K562 (cell line): Measurements from ENCODE around the gene IPCEF1. TPM values are rescaled to one million over a fixed set of nuclear protein-coding genes. Genes with fewer than 3 reads are reported as not detected.

ENCODE experiments used
- ATAC-seq: fragments of 200-7000 bp; cut with Tn5 transposase; 3 replicates; pipeline ENCODE4 v1.9.1; 2020; ENCODE audit warnings: moderate library complexity
- BruUV-seq: library from RNA; stranded (reverse); fragments of 400-500 nt; replicated peaks from 2 replicates; lab custom pipeline; 2021; lab: Mats Ljungman, UMichigan
- CTCF ChIA-PET: fragments of 300-600 bp; formaldehyde crosslinking; extraction: SDS; loops from one replicate; lab custom pipeline; 2021; ENCODE audit warnings: low intra/inter-chr PET ratio; lab: Yijun Ruan, JAX
- POLR2A ChIA-PET: fragments of 300-600, 350-650 bp; sonication (Branson Sonifier 250); formaldehyde crosslinking; extraction: SDS; loops from one replicate; lab custom pipeline; 2021; ENCODE audit warnings: antibody characterized with exemption, inconsistent platforms; lab: Yijun Ruan, JAX
- DNase-seq, 4 experiments: peaks; one replicate each; pipeline versions ENCODE4 v3.0.0 to v3.0.0-alpha.2; 2011 to 2018; ENCODE audit warnings: low spot score in 3 of 4, mixed read lengths in 3 of 4; ENCODE audit errors: extremely low read depth in 1 of 4
- FAIRE-seq: peaks from 2 replicates; lab custom pipeline; 2011; peaks lifted over from hg19 to GRCh38; lab: Jason Lieb, UNC
- H2AFZ ChIP-seq: 2 replicates; pipeline ENCODE4 v1.6.0; 2011; ENCODE audit warnings: low read depth, low read length, control low read depth, inconsistent platforms
- H3K27ac ChIP-seq: fragments of 200-600 bp; 3 replicates; pipeline ENCODE4 v1.8.0; 2011; ENCODE audit warnings: low read depth, mild to moderate bottlenecking, control low read depth, inconsistent platforms, low read length, moderate library complexity, mixed read lengths; ENCODE audit errors: extremely low read depth
- H3K27me3 ChIP-seq, 2 experiments: fragments of 300-600 bp in 1 of 2; 2 replicates in 1 of 2; 3 replicates in 1 of 2; pipeline versions ENCODE4 v1.6.0 to v1.8.0; 2011; ENCODE audit warnings: inconsistent platforms in 2 of 2, low read length in 2 of 2, mild to moderate bottlenecking in 1 of 2, mixed read lengths in 1 of 2, moderate library complexity in 1 of 2; ENCODE audit not compliant: control insufficient read depth in 2 of 2, insufficient read depth in 2 of 2
- H3K36me3 ChIP-seq: fragments of 300-600 bp; 3 replicates; pipeline ENCODE4 v1.8.0; 2011; ENCODE audit warnings: mild to moderate bottlenecking, low read length, inconsistent platforms; ENCODE audit not compliant: control insufficient read depth, insufficient read depth
- H3K4me1 ChIP-seq, 2 experiments: fragments of 200-600 bp in 1 of 2; replicated peaks in 1 of 2; 2 replicates in 1 of 2; 3 replicates in 1 of 2; pipeline versions ENCODE4 v1.5.1 to v1.8.0; 2011; ENCODE audit warnings: inconsistent platforms in 2 of 2, low read length in 2 of 2, mild to moderate bottlenecking in 1 of 2, mixed read lengths in 1 of 2, moderate library complexity in 1 of 2; ENCODE audit not compliant: control insufficient read depth in 2 of 2, insufficient read depth in 2 of 2
- H3K4me2 ChIP-seq: 2 replicates; pipeline ENCODE4 v1.6.1; 2011; ENCODE audit warnings: low read length, control low read depth, inconsistent platforms, mixed read lengths; ENCODE audit not compliant: insufficient read depth
- H3K4me3 ChIP-seq: fragments of 200-600 bp; sonication (generic), shearing (Covaris generic); 2 replicates; pipeline ENCODE4 v1.5.1; 2016; ENCODE audit warnings: control low read depth, inconsistent platforms
- H3K79me2 ChIP-seq: fragments of 200-600 bp; 3 replicates; pipeline ENCODE4 v1.8.0; 2011; ENCODE audit warnings: low read length, inconsistent platforms; ENCODE audit not compliant: control insufficient read depth, insufficient read depth
- H3K9ac ChIP-seq, 2 experiments: 2 replicates each; pipeline versions ENCODE4 v1.6.0 to v1.6.1; 2011; ENCODE audit warnings: low read depth in 2 of 2, low read length in 2 of 2, control low read depth in 1 of 2, inconsistent platforms in 1 of 2, mild to moderate bottlenecking in 1 of 2, mixed read lengths in 1 of 2; ENCODE audit not compliant: insufficient read depth in 1 of 2
- H3K9me1 ChIP-seq: one replicate; pipeline ENCODE4 v1.6.0; 2011; ENCODE audit warnings: inconsistent platforms, mild to moderate bottlenecking, low read length, moderate library complexity; ENCODE audit not compliant: control insufficient read depth, insufficient read depth
- H3K9me3 ChIP-seq: replicated peaks from 2 replicates; pipeline ENCODE4 v1.5.1; 2011; ENCODE audit warnings: low read depth, low read length, inconsistent platforms; ENCODE audit not compliant: control insufficient read depth, insufficient read depth
- H4K20me1 ChIP-seq: replicated peaks from 2 replicates; pipeline ENCODE4 v1.6.1; 2011; ENCODE audit warnings: low read length, inconsistent platforms, mixed read lengths; ENCODE audit not compliant: control insufficient read depth, insufficient read depth
- E2F6 ChIP-seq, 2 experiments: IDR thresholded peaks; 2 replicates each; pipeline ENCODE4 v1.6.1; 2011; ENCODE audit warnings: borderline replicate concordance in 1 of 2, control low read depth in 1 of 2, low read depth in 1 of 2, low read length in 1 of 2, mild to moderate bottlenecking in 1 of 2, mixed read lengths in 1 of 2, moderate library complexity in 1 of 2; ENCODE audit not compliant: insufficient read depth in 1 of 2, insufficient read length in 1 of 2, poor library complexity in 1 of 2, severe bottlenecking in 1 of 2; ENCODE audit errors: extremely low read depth in 1 of 2
- EHMT2 ChIP-seq: fragments of 450-650 bp; IDR thresholded peaks from 2 replicates; pipeline ENCODE4 v1.6.1; 2018; ENCODE audit warnings: antibody characterized with exemption
- ETV6 ChIP-seq, 3 experiments: fragments of 150-350 bp in 1 of 3; sonication (generic) in 1 of 3; formaldehyde crosslinking in 1 of 3; IDR thresholded peaks; 2 replicates each; pipeline versions ENCODE4 v1.6.1 to v1.8.0; 2014 to 2022; ENCODE audit warnings: borderline replicate concordance in 2 of 3, low read depth in 2 of 3, antibody characterized with exemption in 1 of 3, low read length in 1 of 3, mild to moderate bottlenecking in 1 of 3, missing genetic modification reagents in 1 of 3
- GTF3C2 ChIP-seq: IDR thresholded peaks from 3 replicates; pipeline ENCODE4 v1.6.1; 2011; ENCODE audit warnings: borderline replicate concordance, mild to moderate bottlenecking, moderate library complexity; ENCODE audit not compliant: insufficient read length; ENCODE audit errors: extremely low read depth
- L3MBTL2 ChIP-seq: fragments of 450-650 bp; IDR thresholded peaks from 2 replicates; pipeline ENCODE4 v1.6.1; 2016; ENCODE audit warnings: mild to moderate bottlenecking, moderate library complexity
- MLLT1 ChIP-seq, 2 experiments: fragments of 450-650 bp; IDR thresholded peaks; 2 replicates each; pipeline ENCODE4 v1.6.1; 2016
- NFXL1 ChIP-seq: fragments of 450-650 bp; formaldehyde crosslinking; IDR thresholded peaks from 2 replicates; pipeline ENCODE4 v1.4.0; 2021; ENCODE audit warnings: mild to moderate bottlenecking
- TAL1 ChIP-seq: fragments of 450-650 bp; IDR thresholded peaks from 2 replicates; pipeline ENCODE4 v1.6.1; 2016; ENCODE audit warnings: mild to moderate bottlenecking
- ZNF347 ChIP-seq: fragments of 450-650 bp; formaldehyde crosslinking; IDR thresholded peaks from 2 replicates; pipeline ENCODE4 v1.4.0; 2020; ENCODE audit warnings: low read depth, mild to moderate bottlenecking, moderate library complexity
- ZNF507 ChIP-seq: conservative IDR thresholded peaks from 2 replicates; pipeline ENCODE4 v1.6.1; 2017; ENCODE audit warnings: missing genetic modification characterization, missing compliant biosample characterization
- WGBS: fragments of 100-300 bp; shearing (Covaris generic); methylation state at CpG from one replicate; pipeline ENCODE4 v1.1.6; 2016; ENCODE audit warnings: low coverage, mixed read lengths; ENCODE audit not compliant: insufficient coverage; ENCODE audit errors: missing lambda C conversion rate; 5-methylcytosine and 5-hydroxymethylcytosine counted together
- in situ Hi-C: fragments of 300-500 bp; cut with MboI; formaldehyde crosslinking; loops from 4 replicates; pipeline ENCODE4 v1.15.0; 2018; ENCODE audit warnings: inconsistent platforms, mixed read lengths
- intact Hi-C: fragments of 100-400 bp; cut with micrococcal nuclease; formaldehyde crosslinking; loops from 2 replicates; pipeline ENCODE4 v1.14.2; 2022
- polyA plus RNA-seq, 8 experiments: library from polyadenylated mRNA; depleted of rRNA in 4 of 8; stranded (reverse) in 5 of 8; unstranded in 3 of 8; fragments of >200 nt; fragmentation: Nextera tagmentation in 2 of 8; fragmentation: Illumina TruSeq in 1 of 8; extraction: Ambion mirVana in 2 of 8; extraction: Trizol in 1 of 8; gene quantifications; 2 replicates each; pipeline versions ENCODE4 v1.2.1 to v1.2.3, GENCODE V29; 2011 to 2014; ENCODE audit warnings: inconsistent platforms in 1 of 8, missing spikeins in 1 of 8
- total RNA-seq, 7 experiments: library from RNA; depleted of rRNA in 6 of 7; stranded (reverse); fragments of >200 nt in 6 of 7; fragmentation: Illumina TruSeq in 2 of 7; extraction: Trizol in 2 of 7; gene quantifications; 2 replicates each; pipeline versions ENCODE4 v1.2.1 to v1.2.3, GENCODE V29; 2011 to 2021; ENCODE audit warnings: low replicate concordance in 1 of 7

IPCEF1 gene
- total and polyA plus RNA-seq, 9 of the 15 experiments (the other 6 are each of a cell fraction or from before 2014, with no cell fraction given): 0.14 to 0.18 TPM; not detected in 7

- FAIRE-seq (no peak), DNase-seq (no peak), ATAC-seq (no peak)
- Histone ChIP-seq H3K9me3 (no peaks in the 10 kb centered on the region), H3K27me3 (no peaks in the 10 kb centered on the region), H4K20me1 (no peaks in the 10 kb centered on the region), H2AFZ (no peak overlapping the region), H3K4me2 (no peak overlapping the region), H3K79me2 (no peaks in the 10 kb centered on the region), H3K4me3 (no peak overlapping the region), H3K4me1 (no peaks in the 10 kb centered on the region; a peak in 1 of 5 replicates), H3K9ac (no peak overlapping the region), H3K27ac (no peak overlapping the region), H3K36me3 (peaks cover under 1% of the 10 kb centered on the region; the same call in 1 of the 3 replicates), H3K9me1 (no peaks in the 10 kb centered on the region)
- 69% methylated on average over 3 of the region's 3 CpGs for WGBS
- in situ Hi-C loops: no loop called here
- intact Hi-C loops: no loop called here
- TF ChIP-seq MLLT1 (IDR thresholded peaks at IDR 0.05) (no peak), L3MBTL2 (no peak), ZNF507 (no peak), TAL1 (no peak), NFXL1 (CRISPR knock-in tag) (no peak)
- ChIA-PET CTCF (no interaction called here), POLR2A (interaction anchor here (1.2 kb wide), 1 partner anchor 9 kb away, joined by 4 read pairs; no protein-coding TSS in a partner anchor)
- BruUV-seq: no TSS peak
These were observed 38.0 kb upstream of the IPCEF1 start for GRCh38 chr6:154394571-154394970.

GRCh38 chr6:154390034-154390433 lies 33.4 kb upstream of the IPCEF1 start:
- Histone ChIP-seq H3K79me2 (no peaks in the 10 kb centered on the region), H3K9me1 (no peaks in the 10 kb centered on the region), H4K20me1 (no peaks in the 10 kb centered on the region), H3K9ac (no peak overlapping the region), H3K4me3 (no peak overlapping the region), H3K27me3 (peaks cover 0 to 11% of the 10 kb centered on the region in 2 experiments; a peak in 2 of 5 replicates), H3K9me3 (no peaks in the 10 kb centered on the region), H3K4me2 (no peak overlapping the region), H3K4me1 (no peaks in the 10 kb centered on the region; a peak in 1 of 5 replicates), H3K27ac (no peak overlapping the region), H3K36me3 (no peaks in the 10 kb centered on the region), H2AFZ (no peak overlapping the region)
- in situ Hi-C loops: no loop called here
- no peak for DNase-seq
- WGBS: 8% methylated on average over 1 of the region's 1 CpG
- intact Hi-C loops: no loop called here
- CTCF ChIA-PET: no interaction called here
- no peak for ATAC-seq
- FAIRE-seq: no peak
- POLR2A ChIA-PET: no interaction called here
- BruUV-seq: no TSS peak
- no peak for TF ChIP-seq ETV6 (IDR thresholded peaks at IDR 0.05; ENCODE audit: borderline replicate concordance in 1 of 2, low read depth in 2 of 2, low read length in 1 of 2)
- TF ChIP-seq ETV6 (CRISPR knock-in tag; IDR thresholded peaks at IDR 0.05; ENCODE audit: borderline replicate concordance): no peak
- no peak for TF ChIP-seq ZNF347 (CRISPR knock-in tag)
- TF ChIP-seq E2F6 (IDR thresholded peaks at IDR 0.05; ENCODE audit: borderline replicate concordance in 1 of 2, extremely low read depth in 1 of 2, insufficient read depth in 1 of 2, insufficient read length in 1 of 2, low read depth in 1 of 2, low read length in 1 of 2, poor library complexity in 1 of 2, severe bottlenecking in 1 of 2): no peak
- TF ChIP-seq GTF3C2: no peak
- no peak for TF ChIP-seq EHMT2
